ENCODE measurements around the gene MEGF10.

MEGF10 gene

GRCh38 chr5:127326976-127327755, 36.6 kb downstream of the MEGF10 start:
- Histone ChIP-seq H3K9me3 (ENCODE audit: control insufficient read depth, insufficient read depth, low read length) (no peaks in the 10 kb centered on the region), H3K36me3 (ENCODE audit: insufficient read depth, low read length) (no peaks in the 10 kb centered on the region), H3K9ac (ENCODE audit: low read depth, low read length) (no peak overlapping the region), H3K4me1 (ENCODE audit: insufficient read depth, low read length) (peaks cover 26% of the 10 kb centered on the region; the same call in 1 of the 2 replicates)

DNA sequence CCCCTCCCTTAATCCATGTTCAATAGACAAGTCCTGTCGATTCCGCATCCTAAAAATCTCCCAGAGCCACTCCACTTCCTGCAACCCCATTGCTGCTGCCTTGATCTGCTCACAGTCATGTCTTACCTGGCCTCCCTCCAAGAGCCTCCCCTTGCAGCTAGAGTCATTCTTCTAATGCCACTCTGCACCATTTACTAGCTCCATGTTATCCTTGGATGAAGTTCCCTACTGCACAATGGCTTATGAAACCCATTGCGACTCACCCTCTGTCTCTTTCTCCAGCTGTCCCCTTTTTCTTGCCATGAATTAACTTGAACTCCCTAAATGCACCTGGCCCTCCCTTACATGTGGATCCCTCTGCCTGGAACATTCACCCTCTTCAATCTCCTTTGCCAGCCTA, 39.5 kb downstream of the MEGF10 start:
- Histone ChIP-seq H3K4me1 (ENCODE audit: insufficient read depth, low read length) (peaks cover 26% of the 10 kb centered on the region; the same call in 1 of the 2 replicates), H3K9me3 (ENCODE audit: control insufficient read depth, insufficient read depth, low read length) (no peaks in the 10 kb centered on the region), H3K9ac (ENCODE audit: low read depth, low read length) (no peak overlapping the region), H3K36me3 (ENCODE audit: insufficient read depth, low read length) (no peaks in the 10 kb centered on the region)

GRCh38 chr5:127331890-127332649, 41.5 kb downstream of the MEGF10 start:
- Histone ChIP-seq H3K4me1 (ENCODE audit: insufficient read depth, low read length) (peaks cover 23% of the 10 kb centered on the region; the same call in 1 of the 2 replicates), H3K36me3 (ENCODE audit: insufficient read depth, low read length) (no peaks in the 10 kb centered on the region), H3K9me3 (ENCODE audit: control insufficient read depth, insufficient read depth, low read length) (no peaks in the 10 kb centered on the region), H3K9ac (ENCODE audit: low read depth, low read length) (no peak overlapping the region)

DNA sequence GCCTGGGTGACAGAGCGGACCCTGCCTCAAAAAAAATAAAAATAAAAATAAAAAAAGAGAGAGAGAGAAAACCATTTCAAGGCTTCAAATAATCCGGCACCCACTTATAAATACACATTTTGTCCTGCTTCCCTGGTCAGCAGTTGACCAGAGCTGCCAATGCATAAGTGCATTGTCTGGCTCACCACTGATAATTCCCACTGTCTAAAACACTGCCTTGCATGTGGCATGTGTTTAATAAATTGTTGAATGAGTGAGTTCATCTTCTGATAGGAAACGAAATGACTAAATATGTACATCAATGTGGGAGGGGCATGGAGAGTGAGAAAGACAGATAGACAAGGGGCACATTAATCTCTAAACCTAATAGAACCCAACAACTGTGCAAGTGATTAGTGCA, 42.9 kb downstream of the MEGF10 start:
- no peaks in the 10 kb centered on the region for H3K36me3 ChIP-seq (ENCODE audit: insufficient read depth, low read length)
- H3K4me1 ChIP-seq (ENCODE audit: insufficient read depth, low read length): peaks cover 33% of the 10 kb centered on the region; the same call in 1 of the 2 replicates
- H3K9ac ChIP-seq (ENCODE audit: low read depth, low read length): no peak overlapping the region

GRCh38 chr5:127335381-127335780, 44.8 kb downstream of the MEGF10 start:
- Histone ChIP-seq H3K9me3 (ENCODE audit: control insufficient read depth, insufficient read depth, low read length) (no peaks in the 10 kb centered on the region), H3K9ac (ENCODE audit: low read depth, low read length) (no peak overlapping the region), H3K36me3 (ENCODE audit: insufficient read depth, low read length) (no peaks in the 10 kb centered on the region), H3K4me1 (ENCODE audit: insufficient read depth, low read length) (peaks cover 44% of the 10 kb centered on the region; the same call in 1 of the 2 replicates)

More for the DNA sequence above, 42.9 kb downstream of the MEGF10 start:
- no peaks in the 10 kb centered on the region for H3K9me3 ChIP-seq (ENCODE audit: control insufficient read depth, insufficient read depth, low read length)

- peaks cover 30% of the 10 kb centered on the region; the same call in 1 of the 2 replicates for H3K4me1 ChIP-seq (ENCODE audit: insufficient read depth, low read length)
- H3K9me3 ChIP-seq (ENCODE audit: control insufficient read depth, insufficient read depth, low read length): no peaks in the 10 kb centered on the region
- no peaks in the 10 kb centered on the region for H3K36me3 ChIP-seq (ENCODE audit: insufficient read depth, low read length)
- H3K9ac ChIP-seq (ENCODE audit: low read depth, low read length): no peak overlapping the region
Measured at GRCh38 chr5:127337876-127338275, 47.3 kb downstream of the MEGF10 start.

DNA sequence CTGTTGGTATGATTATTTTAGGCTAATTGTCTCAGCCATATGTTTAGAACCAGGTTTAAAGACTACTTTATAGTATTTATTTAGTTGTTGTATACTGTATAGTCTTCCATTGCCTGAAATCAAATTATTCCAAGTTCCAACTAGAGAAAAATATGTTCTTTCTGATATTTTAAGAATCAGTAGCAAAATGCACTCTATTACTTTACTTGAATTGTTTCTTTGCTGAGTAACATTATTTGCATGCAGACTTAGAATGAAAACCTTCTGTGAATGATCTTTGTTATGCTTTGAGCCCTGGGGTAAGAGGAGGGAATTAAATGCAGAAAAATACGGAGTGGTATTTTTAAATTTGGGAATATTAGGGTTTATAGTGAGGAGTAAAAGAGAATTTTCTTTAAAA, 47.9 kb downstream of the MEGF10 start:
- Histone ChIP-seq H3K36me3 (ENCODE audit: insufficient read depth, low read length) (no peaks in the 10 kb centered on the region), H3K4me1 (ENCODE audit: insufficient read depth, low read length) (peaks cover 30% of the 10 kb centered on the region; the same call in 1 of the 2 replicates), H3K9me3 (ENCODE audit: control insufficient read depth, insufficient read depth, low read length) (no peaks in the 10 kb centered on the region), H3K9ac (ENCODE audit: low read depth, low read length) (no peak overlapping the region)

GRCh38 chr5:127340606-127341005, 50.0 kb downstream of the MEGF10 start:
- no peak overlapping the region for H3K9ac ChIP-seq (ENCODE audit: low read depth, low read length)
- H3K4me1 ChIP-seq (ENCODE audit: insufficient read depth, low read length): peaks cover 30% of the 10 kb centered on the region; the same call in 1 of the 2 replicates
- H3K9me3 ChIP-seq (ENCODE audit: control insufficient read depth, insufficient read depth, low read length): no peaks in the 10 kb centered on the region
- no peaks in the 10 kb centered on the region for H3K36me3 ChIP-seq (ENCODE audit: insufficient read depth, low read length)

- H3K9ac ChIP-seq (ENCODE audit: low read depth, low read length): no peak overlapping the region
- H3K9me3 ChIP-seq (ENCODE audit: control insufficient read depth, insufficient read depth, low read length): no peaks in the 10 kb centered on the region
- H3K36me3 ChIP-seq (ENCODE audit: insufficient read depth, low read length): no peaks in the 10 kb centered on the region
- peaks cover 22% of the 10 kb centered on the region; the same call in 1 of the 2 replicates for H3K4me1 ChIP-seq (ENCODE audit: insufficient read depth, low read length)
Measured at GRCh38 chr5:127342364-127342763, 51.8 kb downstream of the MEGF10 start.

DNA sequence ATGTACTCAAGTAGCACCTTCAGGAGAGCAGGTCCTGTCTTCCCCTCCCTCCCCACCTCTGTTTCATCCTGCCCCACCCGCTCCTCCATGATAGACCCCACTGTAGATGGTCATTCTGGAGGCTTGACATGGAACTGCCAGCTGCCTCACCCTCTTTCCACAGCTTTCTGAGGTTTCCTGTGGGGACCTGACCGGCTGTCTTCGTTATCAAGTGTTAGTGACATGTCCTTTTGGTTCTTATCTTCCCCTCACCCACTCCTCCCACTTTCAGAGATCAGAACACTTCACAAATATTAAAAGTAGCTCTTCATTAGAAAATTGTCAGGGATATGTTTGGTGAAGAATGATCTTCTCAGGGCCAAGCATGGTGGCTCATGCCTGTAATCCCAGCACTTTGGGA, 52.7 kb downstream of the MEGF10 start:
- Histone ChIP-seq H3K9ac (ENCODE audit: low read depth, low read length) (no peak overlapping the region), H3K4me1 (ENCODE audit: insufficient read depth, low read length) (peaks cover 13% of the 10 kb centered on the region; the same call in 1 of the 2 replicates), H3K36me3 (ENCODE audit: insufficient read depth, low read length) (no peaks in the 10 kb centered on the region), H3K9me3 (ENCODE audit: control insufficient read depth, insufficient read depth, low read length) (no peaks in the 10 kb centered on the region)

- Histone ChIP-seq H3K4me1 (ENCODE audit: insufficient read depth, low read length) (peaks cover 8% of the 10 kb centered on the region; the same call in 1 of the 2 replicates), H3K36me3 (ENCODE audit: insufficient read depth, low read length) (no peaks in the 10 kb centered on the region), H3K9ac (ENCODE audit: low read depth, low read length) (no peak overlapping the region), H3K9me3 (ENCODE audit: control insufficient read depth, insufficient read depth, low read length) (no peaks in the 10 kb centered on the region)
Measured at GRCh38 chr5:127343866-127344265, 53.3 kb downstream of the MEGF10 start.

DNA sequence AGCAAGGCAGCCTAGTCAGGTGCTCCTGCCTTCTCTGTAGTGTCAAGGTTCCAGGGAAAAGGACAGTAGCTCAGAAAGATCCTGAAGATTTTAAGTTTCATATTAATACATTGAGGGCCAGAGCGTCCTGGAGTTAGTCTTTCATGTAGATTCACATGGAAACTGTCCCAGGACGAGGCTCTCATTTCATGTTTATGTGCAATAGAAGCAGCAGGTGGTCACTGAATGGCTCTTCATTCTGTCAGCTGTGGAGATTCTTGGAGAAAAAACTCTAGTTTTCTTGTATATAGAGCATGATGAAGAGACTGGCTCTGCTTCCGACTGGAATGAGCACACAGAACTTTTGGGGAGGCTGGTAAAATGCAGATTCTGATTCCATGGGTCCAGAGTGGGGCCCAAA, 54.3 kb downstream of the MEGF10 start:
- H3K9ac ChIP-seq (ENCODE audit: low read depth, low read length): no peak overlapping the region
- no peaks in the 10 kb centered on the region for H3K4me1 ChIP-seq (ENCODE audit: insufficient read depth, low read length)
- H3K36me3 ChIP-seq (ENCODE audit: insufficient read depth, low read length): no peaks in the 10 kb centered on the region
- no peaks in the 10 kb centered on the region for H3K9me3 ChIP-seq (ENCODE audit: control insufficient read depth, insufficient read depth, low read length)

DNA sequence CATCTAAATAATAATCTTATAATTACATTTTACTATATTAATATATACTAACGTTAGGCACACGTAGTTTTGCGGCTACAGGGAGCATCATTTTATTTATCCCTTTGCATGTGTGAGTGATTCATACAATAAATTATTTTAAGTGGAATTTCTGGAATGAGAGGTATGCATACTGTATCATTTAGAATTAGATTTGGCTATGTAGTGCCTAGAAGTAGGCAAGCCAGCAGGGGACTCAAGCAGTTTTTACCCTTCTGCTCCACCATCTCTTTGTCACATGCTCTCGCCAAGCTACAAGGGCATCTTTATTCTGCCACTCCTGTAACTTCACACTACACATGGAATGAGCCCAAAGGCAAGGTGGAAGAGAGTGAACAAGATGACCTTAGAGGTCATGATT, 60.8 kb downstream of the MEGF10 start:
- Histone ChIP-seq H3K9me3 (ENCODE audit: control insufficient read depth, insufficient read depth, low read length) (no peaks in the 10 kb centered on the region), H3K9ac (ENCODE audit: low read depth, low read length) (no peak overlapping the region), H3K36me3 (ENCODE audit: insufficient read depth, low read length) (no peaks in the 10 kb centered on the region), H3K4me1 (ENCODE audit: insufficient read depth, low read length) (peaks cover 5% of the 10 kb centered on the region; the same call in 1 of the 2 replicates)

- peaks cover 5% of the 10 kb centered on the region; the same call in 1 of the 2 replicates for H3K4me1 ChIP-seq (ENCODE audit: insufficient read depth, low read length)
- no peak overlapping the region for H3K9ac ChIP-seq (ENCODE audit: low read depth, low read length)
- H3K36me3 ChIP-seq (ENCODE audit: insufficient read depth, low read length): no peaks in the 10 kb centered on the region
- no peaks in the 10 kb centered on the region for H3K9me3 ChIP-seq (ENCODE audit: control insufficient read depth, insufficient read depth, low read length)
Measured at GRCh38 chr5:127352068-127352467, 61.5 kb downstream of the MEGF10 start.

Data from ES-I3 (cell line).